HepG2 (cell line): ENCODE data around the gene KHNYN.

Experiments
- FOXJ3 ChIP-seq: sonication (generic); formaldehyde crosslinking; IDR thresholded peaks from 2 replicates; pipeline ENCODE4 v1.4.0; 2020; ENCODE audit warnings: missing genetic modification reagents, mild to moderate bottlenecking, borderline replicate concordance
- KDM5A ChIP-seq: fragments of 200-600 bp; sonication (generic); IDR thresholded peaks from 2 replicates; pipeline ENCODE4 v1.7.0; 2018; ENCODE audit warnings: antibody characterized with exemption, mild to moderate bottlenecking, low read length, borderline replicate concordance

DNA sequence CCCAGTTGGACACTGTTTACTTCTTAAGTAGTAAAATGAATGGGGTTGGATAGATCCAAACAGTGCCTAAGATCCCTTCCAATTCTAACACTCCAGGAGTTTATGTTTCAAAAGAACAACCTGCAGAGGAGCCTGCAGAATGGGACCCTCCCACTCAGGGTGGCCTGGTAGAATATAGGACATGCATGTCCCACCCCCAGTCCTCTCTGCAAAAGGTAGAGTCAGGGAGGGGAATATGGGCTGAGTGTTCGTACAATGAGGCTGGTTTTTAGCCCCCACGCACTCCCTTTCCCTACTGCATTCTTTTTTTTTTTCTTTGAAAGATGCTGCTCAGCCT is 42.8 kb upstream of the KHNYN start:
- no peak for TF ChIP-seq FOXJ3 (CRISPR knock-in tag)
- no peak for TF ChIP-seq KDM5A
